SU-DHL-6 (cell line): ENCODE data around the gene GPD1.

ENCODE experiments used
- H2AFZ ChIP-seq: fragments of 200-600 bp; sonication (generic); 2 replicates; pipeline ENCODE4 v1.6.1; 2014; ENCODE audit warnings: low read depth, mild to moderate bottlenecking, moderate library complexity, mixed read lengths, antibody characterized with exemption, low read length; ENCODE audit not compliant: severe bottlenecking
- H3F3A ChIP-seq: fragments of 200-600 bp; shearing (Covaris generic); 2 replicates; pipeline ENCODE4 v1.6.0; 2016; ENCODE audit warnings: antibody characterized with exemption, mild to moderate bottlenecking; ENCODE audit not compliant: insufficient read depth
- H3K27ac ChIP-seq: fragments of 200-600 bp; sonication (generic); 2 replicates; pipeline ENCODE4 v1.5.1; 2016; ENCODE audit warnings: low read depth, mild to moderate bottlenecking, low read length, moderate library complexity, mixed read lengths
- H3K27me3 ChIP-seq: fragments of 200-600 bp; sonication (generic), shearing (Covaris generic); 2 replicates; pipeline ENCODE4 v1.6.0; 2014; ENCODE audit warnings: mild to moderate bottlenecking, low read length
- H3K36me3 ChIP-seq: fragments of 200-600 bp; sonication (generic); 2 replicates; pipeline ENCODE4 v1.6.1; 2014; ENCODE audit warnings: mild to moderate bottlenecking, low read length, mixed read lengths
- H3K4me2 ChIP-seq: fragments of 300-600, 200-600 bp; shearing (Covaris generic), sonication (generic); 2 replicates; pipeline ENCODE4 v1.6.0; 2014; ENCODE audit warnings: low read length, low read depth, mild to moderate bottlenecking; ENCODE audit not compliant: poor library complexity, severe bottlenecking
- H3K4me3 ChIP-seq: fragments of 200-600 bp; sonication (generic); 2 replicates; pipeline ENCODE4 v1.5.1; 2014; ENCODE audit warnings: antibody characterized with exemption, low read length, mild to moderate bottlenecking, mixed read lengths; ENCODE audit not compliant: insufficient read depth, poor library complexity, severe bottlenecking
- H3K79me2 ChIP-seq: fragments of 200-600 bp; sonication (generic); 2 replicates; pipeline ENCODE4 v1.6.1; 2014; ENCODE audit warnings: mild to moderate bottlenecking, low read length, moderate library complexity; ENCODE audit not compliant: insufficient read depth
- H3K9ac ChIP-seq: fragments of 200-600 bp; sonication (generic); 2 replicates; pipeline ENCODE4 v1.7.0; 2014; ENCODE audit warnings: mild to moderate bottlenecking, low read length
- H3K9me2 ChIP-seq: fragments of 200-600 bp; sonication (generic); replicated peaks from 2 replicates; pipeline ENCODE4 v1.6.1; 2014; ENCODE audit warnings: low read length; ENCODE audit not compliant: insufficient read depth
- H3K9me3 ChIP-seq: fragments of 200-600 bp; sonication (generic); 2 replicates; pipeline ENCODE4 v1.6.1; 2014; ENCODE audit warnings: low read length, mixed read lengths; ENCODE audit not compliant: insufficient read depth
- H4K20me1 ChIP-seq: fragments of 200-600 bp; sonication (generic); 2 replicates; pipeline ENCODE4 v1.6.1; 2014; ENCODE audit warnings: low read depth, mild to moderate bottlenecking, antibody characterized with exemption, low read length, moderate library complexity, mixed read lengths
- EZH2phosphoT487 ChIP-seq: fragments of 200-600 bp; sonication (generic), shearing (Covaris generic); conservative IDR thresholded peaks from 2 replicates; pipeline ENCODE4 v1.6.1; 2018; ENCODE audit warnings: mild to moderate bottlenecking, antibody characterized with exemption, low read length, moderate library complexity, mixed read lengths
- TF ChIP-seq, protein P1 (sequence below): fragments of 200-600 bp; sonication (generic); IDR thresholded peaks from one replicate; pipeline ENCODE4 v1.5.1; 2017; ENCODE audit warnings: antibody characterized with exemption, mild to moderate bottlenecking, low read length, moderate library complexity; ENCODE audit not compliant: insufficient read depth, poor library complexity, severe bottlenecking

Gene GPD1

DNA sequence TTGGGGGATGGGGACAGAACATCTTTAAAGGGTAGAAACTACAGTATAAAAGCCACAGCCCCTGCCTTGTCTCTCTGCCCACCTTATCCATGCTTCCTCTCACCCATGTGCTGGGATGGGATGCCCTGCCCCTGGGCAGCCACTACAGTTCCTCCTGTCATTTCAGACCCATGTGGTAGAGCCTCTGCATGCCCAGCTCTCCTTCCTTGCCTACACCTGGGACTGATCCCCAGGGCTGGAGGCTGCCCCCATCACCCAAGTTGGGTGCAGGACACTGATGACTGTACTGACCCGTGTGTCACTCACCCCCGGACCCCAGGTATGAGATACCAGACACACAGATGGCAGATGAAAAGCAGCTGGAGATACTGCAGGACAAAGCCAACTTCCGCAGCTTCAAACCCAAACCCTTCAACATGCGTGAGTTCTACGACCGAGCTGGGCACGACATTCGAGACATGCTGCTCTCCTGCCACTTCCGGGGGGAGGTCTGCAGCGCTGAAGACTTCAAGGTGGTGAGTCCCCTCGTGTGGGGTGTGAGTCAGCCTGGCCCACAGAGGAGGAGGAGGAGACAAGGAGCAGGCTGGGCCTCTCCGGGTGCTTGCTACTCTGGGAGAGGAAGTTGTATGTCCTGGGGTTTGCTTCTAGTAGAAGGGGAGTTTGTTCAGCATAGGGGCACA, 44.2 kb upstream of the GPD1 start:
- H3K9me2 ChIP-seq = no peaks in the 10 kb centered on the region
- H3K4me3 ChIP-seq = no peak overlapping the region
- no peaks in the 10 kb centered on the region for H3K36me3 ChIP-seq
- H3K27ac ChIP-seq = no peak overlapping the region
- no peaks in the 10 kb centered on the region for H3K79me2 ChIP-seq
- no peak overlapping the region for H3K4me2 ChIP-seq
- no peaks in the 10 kb centered on the region for H4K20me1 ChIP-seq
- no peak for TF ChIP-seq EZH2phosphoT487
- TF ChIP-seq, protein P1, sequence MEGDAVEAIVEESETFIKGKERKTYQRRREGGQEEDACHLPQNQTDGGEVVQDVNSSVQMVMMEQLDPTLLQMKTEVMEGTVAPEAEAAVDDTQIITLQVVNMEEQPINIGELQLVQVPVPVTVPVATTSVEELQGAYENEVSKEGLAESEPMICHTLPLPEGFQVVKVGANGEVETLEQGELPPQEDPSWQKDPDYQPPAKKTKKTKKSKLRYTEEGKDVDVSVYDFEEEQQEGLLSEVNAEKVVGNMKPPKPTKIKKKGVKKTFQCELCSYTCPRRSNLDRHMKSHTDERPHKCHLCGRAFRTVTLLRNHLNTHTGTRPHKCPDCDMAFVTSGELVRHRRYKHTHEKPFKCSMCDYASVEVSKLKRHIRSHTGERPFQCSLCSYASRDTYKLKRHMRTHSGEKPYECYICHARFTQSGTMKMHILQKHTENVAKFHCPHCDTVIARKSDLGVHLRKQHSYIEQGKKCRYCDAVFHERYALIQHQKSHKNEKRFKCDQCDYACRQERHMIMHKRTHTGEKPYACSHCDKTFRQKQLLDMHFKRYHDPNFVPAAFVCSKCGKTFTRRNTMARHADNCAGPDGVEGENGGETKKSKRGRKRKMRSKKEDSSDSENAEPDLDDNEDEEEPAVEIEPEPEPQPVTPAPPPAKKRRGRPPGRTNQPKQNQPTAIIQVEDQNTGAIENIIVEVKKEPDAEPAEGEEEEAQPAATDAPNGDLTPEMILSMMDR = no peak
- no peak overlapping the region for H2AFZ ChIP-seq
- no peak overlapping the region for H3K9ac ChIP-seq
- H3K27me3 ChIP-seq = no peaks in the 10 kb centered on the region
- no peaks in the 10 kb centered on the region for H3K9me3 ChIP-seq
- no peaks in the 10 kb centered on the region for H3F3A ChIP-seq

DNA sequence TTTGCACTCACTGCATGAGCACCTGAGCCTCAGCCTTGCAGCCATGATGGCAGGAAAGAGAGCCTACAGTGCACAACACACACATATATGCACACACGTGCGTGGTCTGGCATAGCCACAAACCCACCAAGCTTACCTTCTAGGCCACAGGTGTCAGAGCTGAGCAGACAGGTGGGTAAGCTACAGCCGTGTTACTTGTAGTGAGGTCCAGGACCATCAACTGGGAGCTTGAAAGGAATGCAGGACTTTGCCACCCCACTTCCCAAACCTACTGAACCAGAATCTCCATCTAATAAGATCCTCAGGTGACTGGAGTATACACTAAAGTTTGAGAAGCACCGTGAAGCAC, 43.7 kb upstream of the GPD1 start:
- H3K36me3 ChIP-seq = no peaks in the 10 kb centered on the region
- no peaks in the 10 kb centered on the region for H3K9me3 ChIP-seq

DNA sequence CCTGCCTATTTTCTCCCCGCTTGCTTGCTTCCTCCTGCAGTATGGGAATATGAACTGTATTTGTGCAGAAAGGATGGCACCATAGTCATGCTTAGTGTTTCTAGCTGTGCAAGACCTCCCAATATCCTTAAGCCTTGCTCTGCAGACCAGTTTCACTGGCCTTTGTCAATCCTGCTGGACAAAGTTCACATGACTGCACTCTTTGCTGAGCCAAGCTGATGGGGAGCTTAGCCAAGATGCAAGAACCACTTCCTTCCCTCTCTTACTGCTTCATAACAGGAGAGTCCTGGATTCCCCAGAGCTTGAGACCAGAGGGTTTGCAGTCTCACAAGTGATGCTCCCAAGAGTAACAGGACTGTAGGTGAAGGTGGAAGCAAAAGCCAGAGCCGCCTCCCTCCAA, 42.6 kb upstream of the GPD1 start:
- H3K27me3 ChIP-seq = no peaks in the 10 kb centered on the region
- H3F3A ChIP-seq = no peaks in the 10 kb centered on the region
- H3K4me2 ChIP-seq = no peak overlapping the region
- no peak overlapping the region for H3K9ac ChIP-seq
- H3K9me2 ChIP-seq = no peaks in the 10 kb centered on the region
- H3K36me3 ChIP-seq = no peaks in the 10 kb centered on the region
- no peak overlapping the region for H3K4me3 ChIP-seq
- H3K79me2 ChIP-seq = no peaks in the 10 kb centered on the region
- H3K9me3 ChIP-seq = no peaks in the 10 kb centered on the region
- H3K27ac ChIP-seq = no peak overlapping the region
- H2AFZ ChIP-seq = no peak overlapping the region
- no peaks in the 10 kb centered on the region for H4K20me1 ChIP-seq
- TF ChIP-seq, protein P1 = no peak
- no peak for TF ChIP-seq EZH2phosphoT487

More for the DNA sequence above, 43.7 kb upstream of the GPD1 start:
- Histone ChIP-seq H4K20me1 (no peaks in the 10 kb centered on the region), H3K79me2 (no peaks in the 10 kb centered on the region), H3K9ac (no peak overlapping the region), H3K9me2 (no peaks in the 10 kb centered on the region), H3K27ac (no peak overlapping the region), H3K27me3 (no peaks in the 10 kb centered on the region), H3K4me3 (no peak overlapping the region), H3F3A (no peaks in the 10 kb centered on the region), H3K4me2 (no peak overlapping the region), H2AFZ (no peak overlapping the region)
- TF ChIP-seq, protein P1 = no peak
- TF ChIP-seq EZH2phosphoT487 = no peak
